Neural progenitor cell (in vitro differentiated cells): ENCODE measurements around the gene RAI14.

Experiments
- CTCF ChIP-seq: fragments of 200-600 bp; sonication (generic); IDR thresholded peaks from 2 replicates; pipeline ENCODE4 v1.5.1; 2017; ENCODE audit warnings: antibody characterized with exemption, mild to moderate bottlenecking
- EZH2 ChIP-seq: fragments of 200-600 bp; sonication (generic); IDR thresholded peaks from 2 replicates; pipeline ENCODE4 v1.6.1; 2017; ENCODE audit warnings: antibody characterized with exemption, mild to moderate bottlenecking, moderate library complexity
- EZH2phosphoT487 ChIP-seq: fragments of 200-600 bp; sonication (generic); IDR thresholded peaks from 2 replicates; pipeline ENCODE4 v1.6.1; 2017; ENCODE audit warnings: antibody characterized with exemption

- TF ChIP-seq CTCF = no peak
- no peak for TF ChIP-seq EZH2
- no peak for TF ChIP-seq EZH2phosphoT487
These were observed 78.2 kb downstream of the RAI14 start for GRCh38 chr5:34734326-34734725.
